Tongue (tissue), 2 donors: Measurements from ENCODE around the gene SPEF1. TPM values are rescaled to one million over a fixed set of nuclear protein-coding genes. Genes with fewer than 3 reads are reported as not detected.

ENCODE experiments used
- DNase-seq: peaks from one replicate; pipeline ENCODE4 v3.0.0-alpha.2; 2015
- total RNA-seq: library from RNA; depleted of rRNA; stranded (reverse); fragments of >200 nt; gene quantifications from one replicate; pipeline ENCODE4 v1.2.3, GENCODE V29; 2014

The SPEF1 gene
- total RNA-seq, 1 donor from 2014 or later, result not detected

GRCh38 chr20:3745686-3746173 lies 35.5 kb downstream of the SPEF1 start:
- DNase-seq, result no peak

- DNase-seq, result peak; percentile 67
These were observed 36.2 kb downstream of the SPEF1 start for GRCh38 chr20:3744806-3745685.

GRCh38 chr20:3744037-3744436 lies 37.2 kb downstream of the SPEF1 start:
- DNase-seq, result no peak

- DNase-seq, result no peak
These were observed 38.0 kb downstream of the SPEF1 start for GRCh38 chr20:3743251-3743650.

GRCh38 chr20:3741836-3742458 lies 39.3 kb downstream of the SPEF1 start:
- no peak for DNase-seq

- no peak for DNase-seq
These were observed 40.5 kb downstream of the SPEF1 start for GRCh38 chr20:3740615-3741301.

DNA sequence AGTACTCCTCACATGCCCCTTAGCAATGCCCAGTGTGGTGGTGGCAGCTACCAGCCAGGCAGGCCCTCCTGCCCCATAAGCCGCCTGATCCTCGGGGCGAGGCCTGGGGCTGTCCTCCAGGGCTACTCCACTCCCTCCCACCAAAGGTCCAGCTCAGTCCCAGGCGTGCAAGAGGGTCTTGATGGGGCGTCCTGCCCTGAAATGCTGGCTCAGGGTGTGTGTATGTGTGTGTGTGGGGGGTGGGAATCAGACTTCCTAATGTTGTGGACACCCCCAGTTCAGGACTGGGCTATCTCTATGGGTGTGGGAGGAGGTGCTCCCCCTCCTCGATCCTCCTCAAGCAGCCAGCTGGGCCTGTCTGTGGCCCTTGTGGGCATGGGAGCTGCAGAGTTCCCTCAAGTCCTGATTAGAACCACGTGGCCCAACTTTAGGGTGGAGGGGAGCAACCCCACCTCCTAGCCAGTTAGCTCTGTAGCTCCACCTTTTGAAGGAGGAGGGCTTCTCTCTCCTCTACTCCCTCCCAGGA lies 41.3 kb downstream of the SPEF1 start:
- no peak for DNase-seq

DNA sequence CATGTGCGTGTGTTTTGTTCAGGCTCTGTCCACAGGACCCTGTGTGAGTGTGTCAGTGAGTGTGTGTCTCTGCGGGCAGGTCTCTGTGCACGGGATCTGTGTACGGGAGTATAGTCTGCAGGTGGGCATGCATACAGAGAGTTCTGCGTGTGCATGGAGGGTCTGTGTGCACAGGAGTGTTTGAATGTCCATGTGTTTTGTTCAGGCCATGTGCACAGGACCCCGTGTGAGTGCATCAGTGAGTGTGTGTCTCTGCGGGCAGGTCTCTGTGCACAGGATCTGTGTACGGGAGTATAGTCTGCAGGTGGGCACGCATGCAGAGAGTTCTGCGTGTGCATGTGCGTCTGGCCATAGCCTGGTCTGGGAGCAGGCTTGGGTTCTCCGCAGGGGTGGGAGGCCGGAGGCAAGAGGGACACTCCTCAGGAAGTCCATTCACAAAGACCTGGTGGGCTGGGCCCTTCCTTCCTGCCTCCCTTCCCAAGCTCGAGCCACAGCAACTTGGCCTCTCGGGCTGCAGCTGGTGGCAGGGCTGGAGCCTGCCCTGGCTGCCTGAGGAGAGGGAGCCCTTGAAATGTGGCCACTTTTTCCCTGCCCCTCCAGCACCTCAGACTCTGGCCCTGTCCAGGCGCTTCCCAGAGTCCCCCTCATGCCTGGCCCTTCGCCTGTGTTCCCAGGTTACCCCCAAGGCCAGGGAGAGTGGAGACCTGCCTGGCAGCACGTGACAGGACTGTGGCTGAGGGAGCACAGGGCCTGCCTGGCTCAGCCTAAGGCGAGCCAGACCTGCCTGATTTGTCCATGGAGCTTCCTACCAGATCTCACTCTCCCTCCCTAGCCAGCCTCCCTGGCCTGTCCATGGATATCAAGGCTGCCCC lies 42.0 kb downstream of the SPEF1 start:
- no peak for DNase-seq

DNA sequence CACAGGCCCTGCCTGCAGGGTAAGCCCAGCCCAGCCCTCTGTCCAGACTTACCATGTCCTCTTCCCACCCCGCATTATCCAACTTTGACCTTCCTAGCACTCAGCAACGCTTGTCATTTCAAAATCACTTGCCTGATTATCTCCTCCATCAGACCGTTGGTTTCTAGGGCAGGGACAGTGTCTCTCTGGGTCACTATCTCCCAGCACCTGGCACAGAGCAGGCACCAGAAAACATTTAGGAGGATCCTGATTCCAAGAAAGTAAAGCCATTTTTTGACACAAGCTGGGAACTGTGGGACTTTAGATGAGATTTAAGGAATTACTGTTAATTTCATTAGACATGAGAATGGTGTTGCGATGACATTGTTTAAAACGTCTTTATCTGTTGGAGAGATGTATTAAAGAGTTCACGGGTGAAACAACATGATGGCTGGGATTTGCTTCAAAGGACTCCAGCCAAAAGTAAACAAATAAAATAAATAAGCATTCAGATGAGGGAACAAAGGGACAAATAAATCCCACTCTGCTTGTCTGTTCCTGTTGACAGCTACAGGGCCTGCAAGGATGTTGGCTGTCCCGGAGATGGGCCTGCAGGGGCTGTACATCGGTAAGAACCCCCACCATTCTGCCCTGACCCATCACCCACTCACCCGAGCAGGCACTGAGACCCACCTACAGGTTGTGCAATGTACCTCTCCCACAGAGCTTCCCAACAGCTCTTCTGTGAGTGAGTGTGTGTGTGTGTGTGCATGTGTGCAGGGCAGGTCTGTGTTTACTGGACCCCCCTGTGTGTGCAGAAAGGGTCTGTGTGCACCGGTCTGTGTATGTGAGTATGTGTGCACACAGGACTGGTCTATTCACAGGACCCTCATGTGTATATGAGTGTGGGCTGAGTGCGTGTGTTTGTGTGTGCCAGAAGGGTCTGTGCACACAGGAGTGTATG lies 42.9 kb downstream of the SPEF1 start:
- DNase-seq, result no peak

DNA sequence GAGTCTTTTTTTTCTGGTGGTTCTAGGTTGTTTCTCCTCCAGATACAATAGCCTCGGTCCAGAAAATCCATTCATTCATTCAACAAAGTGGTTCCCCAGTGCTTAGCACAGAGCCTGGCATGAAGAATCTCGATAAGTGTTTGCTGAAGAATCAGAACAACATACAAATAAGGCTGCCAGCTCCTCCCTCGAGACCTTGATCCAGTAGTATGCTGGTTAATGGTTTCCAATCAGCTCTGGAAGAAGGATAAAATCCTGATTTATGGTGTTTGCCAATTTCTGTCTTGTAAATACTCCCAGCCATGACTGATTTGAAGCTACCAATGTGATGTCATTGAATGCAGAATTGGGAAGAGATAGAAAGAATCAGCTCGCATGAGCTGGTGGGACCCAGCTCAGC lies 45.5 kb downstream of the SPEF1 start:
- no peak for DNase-seq

GRCh38 chr20:3734111-3734843 lies 47.0 kb downstream of the SPEF1 start:
- DNase-seq, result no peak

GRCh38 chr20:3733119-3733995 lies 47.9 kb downstream of the SPEF1 start:
- DNase-seq, result no peak

- DNase-seq, result peak; percentile 82
These were observed 48.7 kb downstream of the SPEF1 start, which contains the start of gene HSPA12B for GRCh38 chr20:3732327-3733118. Gene HSPA12B, plus strand, starts transcription at chr20:3732685. Its CDS starts 5,990 bp downstream, at chr20:3738675.

- DNase-seq, result no peak
These were observed 49.3 kb downstream of the SPEF1 start for GRCh38 chr20:3731944-3732326.

- no peak for DNase-seq
These were observed 50.2 kb downstream of the SPEF1 start for GRCh38 chr20:3730803-3731672.

DNA sequence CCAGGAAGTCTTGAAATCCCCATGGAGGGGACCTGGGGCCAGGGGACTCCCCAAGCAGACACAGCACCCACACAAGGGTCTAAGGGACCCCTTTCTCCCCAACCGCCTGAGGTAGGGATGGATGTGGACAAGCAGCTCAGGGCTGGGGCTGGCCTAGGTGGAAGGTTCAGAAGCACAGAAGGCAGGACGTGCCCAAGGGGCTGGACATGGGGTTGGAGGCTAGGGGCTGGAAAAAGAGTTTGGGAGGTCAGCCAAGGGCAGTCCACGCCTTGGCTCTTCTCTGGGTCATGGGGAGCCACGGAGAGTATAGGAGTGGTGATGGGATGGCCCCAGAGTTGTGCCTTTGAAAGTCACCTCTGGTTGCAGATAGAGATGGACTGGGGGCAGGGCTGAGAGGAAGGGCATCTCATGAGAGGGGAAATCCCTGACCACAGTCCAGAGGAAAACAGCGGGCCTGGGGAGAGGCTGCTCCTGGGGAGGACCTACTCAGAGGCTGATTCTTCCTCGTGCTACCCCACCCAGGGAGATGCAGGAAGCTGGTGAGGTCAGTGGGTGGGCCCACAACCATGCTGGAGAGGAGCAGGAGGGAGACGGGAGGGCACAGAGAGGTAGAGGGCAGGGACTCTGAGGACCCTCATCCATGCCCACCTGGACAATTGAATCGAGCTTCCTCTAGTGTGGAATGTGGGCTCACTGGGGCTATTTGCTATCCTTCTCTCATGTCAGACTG lies 51.3 kb downstream of the SPEF1 start:
- DNase-seq, result no peak
